ENCODE data around the gene CERS3.

- TF ChIP-seq CTCF (IDR thresholded peaks at IDR 0.05) = no peak
- no peak for TF ChIP-seq POLR2A (IDR thresholded peaks at IDR 0.05)
Observed at GRCh38 chr15:100476805-100477204, 51.9 kb downstream of the CERS3 start.

Measured in thyroid gland (tissue), 4 donors.